K562 (cell line): Measurements from ENCODE around the gene MTA1. TPM values are rescaled to one million over a fixed set of nuclear protein-coding genes. Genes with fewer than 3 reads are reported as not detected.

Source experiments
- BDP1 ChIP-seq: IDR thresholded peaks from 3 replicates; pipeline ENCODE4 v1.6.1; 2011; ENCODE audit not compliant: insufficient read length, insufficient read depth
- FOXJ3 ChIP-seq: sonication (generic); formaldehyde crosslinking; IDR thresholded peaks from 2 replicates; pipeline ENCODE4 v1.4.0; 2020; ENCODE audit warnings: mild to moderate bottlenecking, missing genetic modification reagents
- HSF4 ChIP-seq: fragments of 250-450 bp; sonication (Bioruptor Pico); IDR thresholded peaks from 2 replicates; pipeline ENCODE4 v2.1.2; 2022; ENCODE audit warnings: mild to moderate bottlenecking, moderate library complexity, borderline replicate concordance
- KDM1A ChIP-seq, 2 experiments: fragments of 450-650 bp; IDR thresholded peaks; 2 replicates each; pipeline ENCODE4 v1.6.1; 2016; ENCODE audit warnings: mild to moderate bottlenecking in 2 of 2
- MCM5 ChIP-seq: fragments of 450-650 bp; IDR thresholded peaks from 2 replicates; pipeline ENCODE4 v1.6.1; 2016; ENCODE audit warnings: low read depth
- RFX1 ChIP-seq: fragments of 450-650 bp; IDR thresholded peaks from 2 replicates; pipeline ENCODE4 v1.6.1; 2016; ENCODE audit warnings: mild to moderate bottlenecking, moderate library complexity
- SIRT6 ChIP-seq: IDR thresholded peaks from one replicate; pipeline ENCODE4 v1.6.1; 2012; ENCODE audit warnings: low read depth, mild to moderate bottlenecking, control low read depth, inconsistent platforms, low read length, moderate library complexity
- SP1 ChIP-seq: sonication (generic); formaldehyde crosslinking; IDR thresholded peaks from 2 replicates; pipeline ENCODE4 v1.8.1; 2022; ENCODE audit warnings: mild to moderate bottlenecking, missing genetic modification reagents
- TARDBP ChIP-seq: fragments of 450-650 bp; IDR thresholded peaks from 2 replicates; pipeline ENCODE4 v1.6.1; 2016
- TOE1 ChIP-seq, 2 experiments: fragments of 450-650 bp in 1 of 2; sonication (generic) in 1 of 2; formaldehyde crosslinking in 1 of 2; IDR thresholded peaks; 2 replicates each; pipeline versions ENCODE4 v1.7.1 to v1.8.0; 2016 to 2022; ENCODE audit warnings: borderline replicate concordance in 2 of 2, mild to moderate bottlenecking in 2 of 2, antibody characterized with exemption in 1 of 2, inconsistent platforms in 1 of 2, low read depth in 1 of 2, missing genetic modification reagents in 1 of 2, moderate library complexity in 1 of 2
- ZNF695 ChIP-seq: fragments of 450-650 bp; formaldehyde crosslinking; IDR thresholded peaks from 2 replicates; pipeline ENCODE4 v1.4.0; 2020; ENCODE audit warnings: mild to moderate bottlenecking, moderate library complexity
- polyA plus RNA-seq, 8 experiments: library from polyadenylated mRNA; depleted of rRNA in 4 of 8; stranded (reverse) in 5 of 8; unstranded in 3 of 8; fragments of >200 nt; fragmentation: Nextera tagmentation in 2 of 8; fragmentation: Illumina TruSeq in 1 of 8; extraction: Ambion mirVana in 2 of 8; extraction: Trizol in 1 of 8; gene quantifications; 2 replicates each; pipeline versions ENCODE4 v1.2.1 to v1.2.3, GENCODE V29; 2011 to 2014; ENCODE audit warnings: inconsistent platforms in 1 of 8, missing spikeins in 1 of 8
- total RNA-seq, 7 experiments: library from RNA; depleted of rRNA in 6 of 7; stranded (reverse); fragments of >200 nt in 6 of 7; fragmentation: Illumina TruSeq in 2 of 7; extraction: Trizol in 2 of 7; gene quantifications; 2 replicates each; pipeline versions ENCODE4 v1.2.1 to v1.2.3, GENCODE V29; 2011 to 2021; ENCODE audit warnings: low replicate concordance in 1 of 7
- TF ChIP-seq, protein P1 (sequence below): fragments of 200-400 bp; formaldehyde crosslinking; IDR thresholded peaks from 2 replicates; pipeline ENCODE4 v1.6.1; 2017; ENCODE audit warnings: mild to moderate bottlenecking, low read depth, low read length, moderate library complexity
- TF ChIP-seq, protein P2 (sequence below): fragments of 450-650 bp; IDR thresholded peaks from 2 replicates; pipeline ENCODE4 v1.6.1; 2018; ENCODE audit warnings: mild to moderate bottlenecking, low read depth; ENCODE audit not compliant: partially characterized antibody
- TF ChIP-seq, protein P3 (sequence below), 2 experiments: fragments of 450-650 bp in 1 of 2; sonication (generic) in 1 of 2; formaldehyde crosslinking in 1 of 2; IDR thresholded peaks in 1 of 2; conservative IDR thresholded peaks in 1 of 2; 2 replicates each; pipeline versions ENCODE4 v1.6.1 to v1.8.1; 2016 to 2023; ENCODE audit warnings: mild to moderate bottlenecking in 2 of 2, moderate library complexity in 2 of 2, inconsistent platforms in 1 of 2, missing genetic modification reagents in 1 of 2
- TF ChIP-seq, protein P4 (sequence below): sonication (generic); formaldehyde crosslinking; IDR thresholded peaks from 2 replicates; pipeline ENCODE4 v1.8.0; 2022; ENCODE audit warnings: mild to moderate bottlenecking, missing genetic modification reagents

Gene MTA1
- total and polyA plus RNA-seq, 9 of the 15 experiments (the other 6 are each of a cell fraction or from before 2014, with no cell fraction given), result 0.13 to 118 (median 32.3) TPM

DNA sequence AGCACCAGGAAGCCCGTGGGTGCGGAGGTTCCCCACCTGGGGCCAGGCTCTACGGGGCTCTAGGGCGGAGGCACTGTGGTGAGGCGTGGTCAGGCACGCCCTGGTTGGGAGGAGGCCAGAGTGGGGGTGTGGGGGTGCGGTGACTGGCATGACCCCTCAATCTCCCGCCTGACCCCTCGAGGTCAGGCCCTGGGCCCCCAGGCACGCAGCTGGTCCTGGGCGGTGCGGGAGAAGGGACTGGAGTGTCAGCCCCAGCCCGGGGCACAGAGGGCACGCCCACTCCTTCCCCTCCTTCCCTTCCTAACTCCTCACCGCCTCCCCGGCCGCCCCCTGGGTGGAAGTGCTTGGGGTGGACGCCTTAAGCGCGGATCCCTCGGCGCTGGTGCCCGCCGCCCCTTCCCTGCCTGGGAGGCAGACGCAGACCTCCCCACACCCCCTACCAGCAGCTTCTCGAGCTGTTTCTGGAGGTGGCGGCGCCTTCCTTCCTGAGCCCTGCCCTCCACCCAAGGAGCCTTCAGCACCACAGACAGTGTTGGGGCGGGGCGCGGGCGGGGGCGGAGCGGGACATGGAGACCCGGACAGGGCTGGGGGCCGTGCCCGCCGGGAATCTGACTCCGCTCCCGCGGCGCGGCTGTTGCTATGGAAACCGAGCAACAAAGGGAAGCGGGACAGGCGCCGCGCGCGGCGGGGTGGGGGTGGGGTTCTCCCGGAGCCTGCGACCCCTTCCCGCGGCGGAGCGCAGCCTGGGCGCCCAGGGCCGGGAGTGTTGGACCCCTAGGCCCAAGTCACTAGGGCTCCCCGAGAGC lies 54.3 kb downstream of the MTA1 start (continued):
- TF ChIP-seq, protein P1, sequence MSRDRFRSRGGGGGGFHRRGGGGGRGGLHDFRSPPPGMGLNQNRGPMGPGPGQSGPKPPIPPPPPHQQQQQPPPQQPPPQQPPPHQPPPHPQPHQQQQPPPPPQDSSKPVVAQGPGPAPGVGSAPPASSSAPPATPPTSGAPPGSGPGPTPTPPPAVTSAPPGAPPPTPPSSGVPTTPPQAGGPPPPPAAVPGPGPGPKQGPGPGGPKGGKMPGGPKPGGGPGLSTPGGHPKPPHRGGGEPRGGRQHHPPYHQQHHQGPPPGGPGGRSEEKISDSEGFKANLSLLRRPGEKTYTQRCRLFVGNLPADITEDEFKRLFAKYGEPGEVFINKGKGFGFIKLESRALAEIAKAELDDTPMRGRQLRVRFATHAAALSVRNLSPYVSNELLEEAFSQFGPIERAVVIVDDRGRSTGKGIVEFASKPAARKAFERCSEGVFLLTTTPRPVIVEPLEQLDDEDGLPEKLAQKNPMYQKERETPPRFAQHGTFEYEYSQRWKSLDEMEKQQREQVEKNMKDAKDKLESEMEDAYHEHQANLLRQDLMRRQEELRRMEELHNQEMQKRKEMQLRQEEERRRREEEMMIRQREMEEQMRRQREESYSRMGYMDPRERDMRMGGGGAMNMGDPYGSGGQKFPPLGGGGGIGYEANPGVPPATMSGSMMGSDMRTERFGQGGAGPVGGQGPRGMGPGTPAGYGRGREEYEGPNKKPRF, result no peak
- no peak for TF ChIP-seq TARDBP
- no peak for TF ChIP-seq ZNF695 (CRISPR knock-in tag)
- TF ChIP-seq SIRT6, result no peak
- TF ChIP-seq MCM5, result no peak
- TF ChIP-seq FOXJ3 (CRISPR knock-in tag), result peak; percentile 63; the same call in 1 of the 2 replicates
- TF ChIP-seq RFX1, result peak; percentile 90
- TF ChIP-seq HSF4 (CRISPR knock-in tag), result no peak
- TF ChIP-seq, protein P2, sequence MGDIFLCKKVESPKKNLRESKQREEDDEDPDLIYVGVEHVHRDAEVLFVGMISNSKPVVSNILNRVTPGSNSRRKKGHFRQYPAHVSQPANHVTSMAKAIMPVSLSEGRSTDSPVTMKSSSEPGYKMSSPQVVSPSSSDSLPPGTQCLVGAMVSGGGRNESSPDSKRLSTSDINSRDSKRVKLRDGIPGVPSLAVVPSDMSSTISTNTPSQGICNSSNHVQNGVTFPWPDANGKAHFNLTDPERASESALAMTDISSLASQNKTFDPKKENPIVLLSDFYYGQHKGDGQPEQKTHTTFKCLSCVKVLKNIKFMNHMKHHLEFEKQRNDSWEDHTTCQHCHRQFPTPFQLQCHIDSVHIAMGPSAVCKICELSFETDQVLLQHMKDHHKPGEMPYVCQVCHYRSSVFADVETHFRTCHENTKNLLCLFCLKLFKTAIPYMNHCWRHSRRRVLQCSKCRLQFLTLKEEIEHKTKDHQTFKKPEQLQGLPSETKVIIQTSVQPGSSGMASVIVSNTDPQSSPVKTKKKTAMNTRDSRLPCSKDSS, result no peak
- TF ChIP-seq SP1 (CRISPR knock-in tag), result no peak
- TF ChIP-seq, protein P3, sequence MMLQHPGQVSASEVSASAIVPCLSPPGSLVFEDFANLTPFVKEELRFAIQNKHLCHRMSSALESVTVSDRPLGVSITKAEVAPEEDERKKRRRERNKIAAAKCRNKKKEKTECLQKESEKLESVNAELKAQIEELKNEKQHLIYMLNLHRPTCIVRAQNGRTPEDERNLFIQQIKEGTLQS (IDR thresholded peaks at IDR 0.05), result no peak
- TF ChIP-seq, protein P3 (CRISPR knock-in tag; conservative IDR thresholded peaks at IDR 0.05), result no peak
- no peak for TF ChIP-seq BDP1
- no peak for TF ChIP-seq KDM1A (IDR thresholded peaks at IDR 0.05)
- TF ChIP-seq, protein P4, sequence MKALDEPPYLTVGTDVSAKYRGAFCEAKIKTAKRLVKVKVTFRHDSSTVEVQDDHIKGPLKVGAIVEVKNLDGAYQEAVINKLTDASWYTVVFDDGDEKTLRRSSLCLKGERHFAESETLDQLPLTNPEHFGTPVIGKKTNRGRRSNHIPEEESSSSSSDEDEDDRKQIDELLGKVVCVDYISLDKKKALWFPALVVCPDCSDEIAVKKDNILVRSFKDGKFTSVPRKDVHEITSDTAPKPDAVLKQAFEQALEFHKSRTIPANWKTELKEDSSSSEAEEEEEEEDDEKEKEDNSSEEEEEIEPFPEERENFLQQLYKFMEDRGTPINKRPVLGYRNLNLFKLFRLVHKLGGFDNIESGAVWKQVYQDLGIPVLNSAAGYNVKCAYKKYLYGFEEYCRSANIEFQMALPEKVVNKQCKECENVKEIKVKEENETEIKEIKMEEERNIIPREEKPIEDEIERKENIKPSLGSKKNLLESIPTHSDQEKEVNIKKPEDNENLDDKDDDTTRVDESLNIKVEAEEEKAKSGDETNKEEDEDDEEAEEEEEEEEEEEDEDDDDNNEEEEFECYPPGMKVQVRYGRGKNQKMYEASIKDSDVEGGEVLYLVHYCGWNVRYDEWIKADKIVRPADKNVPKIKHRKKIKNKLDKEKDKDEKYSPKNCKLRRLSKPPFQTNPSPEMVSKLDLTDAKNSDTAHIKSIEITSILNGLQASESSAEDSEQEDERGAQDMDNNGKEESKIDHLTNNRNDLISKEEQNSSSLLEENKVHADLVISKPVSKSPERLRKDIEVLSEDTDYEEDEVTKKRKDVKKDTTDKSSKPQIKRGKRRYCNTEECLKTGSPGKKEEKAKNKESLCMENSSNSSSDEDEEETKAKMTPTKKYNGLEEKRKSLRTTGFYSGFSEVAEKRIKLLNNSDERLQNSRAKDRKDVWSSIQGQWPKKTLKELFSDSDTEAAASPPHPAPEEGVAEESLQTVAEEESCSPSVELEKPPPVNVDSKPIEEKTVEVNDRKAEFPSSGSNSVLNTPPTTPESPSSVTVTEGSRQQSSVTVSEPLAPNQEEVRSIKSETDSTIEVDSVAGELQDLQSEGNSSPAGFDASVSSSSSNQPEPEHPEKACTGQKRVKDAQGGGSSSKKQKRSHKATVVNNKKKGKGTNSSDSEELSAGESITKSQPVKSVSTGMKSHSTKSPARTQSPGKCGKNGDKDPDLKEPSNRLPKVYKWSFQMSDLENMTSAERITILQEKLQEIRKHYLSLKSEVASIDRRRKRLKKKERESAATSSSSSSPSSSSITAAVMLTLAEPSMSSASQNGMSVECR, result peak; percentile 52; the same call in 1 of the 2 replicates
- no peak for TF ChIP-seq TOE1 (IDR thresholded peaks at IDR 0.05; ENCODE audit: borderline replicate concordance)
- TF ChIP-seq TOE1 (CRISPR knock-in tag; IDR thresholded peaks at IDR 0.05; ENCODE audit: borderline replicate concordance, low read depth), result no peak
